ENCODE measurements around the gene SUMO3. TPM values are rescaled to one million over a fixed set of nuclear protein-coding genes. Genes with fewer than 3 reads are reported as not detected.

Gene SUMO3
- total RNA-seq, 2 donors from 2014 or later: 59.7 to 74.1 TPM

DNA sequence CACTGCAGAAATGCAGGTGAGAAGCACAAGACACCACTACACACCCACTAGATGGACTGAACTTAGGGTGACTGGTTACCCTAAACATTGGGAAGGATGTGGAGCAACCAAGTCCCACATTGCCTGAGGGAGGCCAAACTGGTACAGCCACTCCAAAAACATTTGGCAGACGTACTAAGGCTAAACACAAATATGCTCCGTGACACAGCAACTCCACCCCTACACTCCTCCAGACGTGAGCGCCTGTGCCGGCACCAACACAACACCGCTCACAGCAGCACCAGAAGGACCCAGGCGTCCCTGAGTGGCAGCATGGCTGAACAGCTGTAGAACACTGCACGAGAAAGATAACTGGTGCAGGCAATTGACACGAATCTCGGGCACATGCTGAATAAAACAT is 40.9 kb upstream of the SUMO3 start:
- TF ChIP-seq, protein P1, sequence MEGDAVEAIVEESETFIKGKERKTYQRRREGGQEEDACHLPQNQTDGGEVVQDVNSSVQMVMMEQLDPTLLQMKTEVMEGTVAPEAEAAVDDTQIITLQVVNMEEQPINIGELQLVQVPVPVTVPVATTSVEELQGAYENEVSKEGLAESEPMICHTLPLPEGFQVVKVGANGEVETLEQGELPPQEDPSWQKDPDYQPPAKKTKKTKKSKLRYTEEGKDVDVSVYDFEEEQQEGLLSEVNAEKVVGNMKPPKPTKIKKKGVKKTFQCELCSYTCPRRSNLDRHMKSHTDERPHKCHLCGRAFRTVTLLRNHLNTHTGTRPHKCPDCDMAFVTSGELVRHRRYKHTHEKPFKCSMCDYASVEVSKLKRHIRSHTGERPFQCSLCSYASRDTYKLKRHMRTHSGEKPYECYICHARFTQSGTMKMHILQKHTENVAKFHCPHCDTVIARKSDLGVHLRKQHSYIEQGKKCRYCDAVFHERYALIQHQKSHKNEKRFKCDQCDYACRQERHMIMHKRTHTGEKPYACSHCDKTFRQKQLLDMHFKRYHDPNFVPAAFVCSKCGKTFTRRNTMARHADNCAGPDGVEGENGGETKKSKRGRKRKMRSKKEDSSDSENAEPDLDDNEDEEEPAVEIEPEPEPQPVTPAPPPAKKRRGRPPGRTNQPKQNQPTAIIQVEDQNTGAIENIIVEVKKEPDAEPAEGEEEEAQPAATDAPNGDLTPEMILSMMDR (IDR thresholded peaks at IDR 0.05): no peak
- Histone ChIP-seq H3K4me1 (peaks cover 0 to 46% of the 10 kb centered on the region in 2 donors), H3K27me3 (no peaks in the 10 kb centered on the region), H3K36me3 (peaks cover 71% of the 10 kb centered on the region), H3K4me3 (no peak overlapping the region), H3K27ac (peak overlapping the region; percentile 28 to 76), H3K9me3 (no peaks in the 10 kb centered on the region)
- no peak for DNase-seq (ENCODE audit: low spot score)

DNA sequence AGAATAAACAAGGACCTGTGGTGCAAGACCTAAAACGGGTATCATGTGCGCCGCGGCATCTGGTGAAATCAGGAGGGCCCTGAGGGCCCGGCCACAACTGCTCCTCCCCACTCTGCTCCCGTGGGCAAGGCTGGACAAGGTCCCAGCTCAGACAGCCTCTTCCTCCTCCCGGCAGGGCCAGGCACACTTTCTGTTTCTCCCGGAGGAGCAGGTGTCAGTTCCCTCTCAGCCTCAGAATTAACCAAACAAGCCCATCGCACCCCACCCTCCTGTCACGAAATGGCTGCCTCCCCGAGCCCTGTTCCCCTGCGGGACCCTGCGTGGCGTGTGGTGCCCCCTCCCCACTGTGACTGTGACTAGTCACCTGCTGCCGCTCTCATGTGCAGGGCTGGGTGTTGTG is 40.4 kb upstream of the SUMO3 start:
- DNase-seq (ENCODE audit: low spot score): no peak
- peaks cover 68% of the 10 kb centered on the region for H3K36me3 ChIP-seq
- peak overlapping the region; percentile 28 to 76 for H3K27ac ChIP-seq
- TF ChIP-seq, protein P1 (IDR thresholded peaks at IDR 0.05): no peak
- H3K4me3 ChIP-seq: no peak overlapping the region
- no peaks in the 10 kb centered on the region for H3K9me3 ChIP-seq
- H3K4me1 ChIP-seq: peaks cover 0 to 50% of the 10 kb centered on the region in 2 donors
- no peaks in the 10 kb centered on the region for H3K27me3 ChIP-seq

DNA sequence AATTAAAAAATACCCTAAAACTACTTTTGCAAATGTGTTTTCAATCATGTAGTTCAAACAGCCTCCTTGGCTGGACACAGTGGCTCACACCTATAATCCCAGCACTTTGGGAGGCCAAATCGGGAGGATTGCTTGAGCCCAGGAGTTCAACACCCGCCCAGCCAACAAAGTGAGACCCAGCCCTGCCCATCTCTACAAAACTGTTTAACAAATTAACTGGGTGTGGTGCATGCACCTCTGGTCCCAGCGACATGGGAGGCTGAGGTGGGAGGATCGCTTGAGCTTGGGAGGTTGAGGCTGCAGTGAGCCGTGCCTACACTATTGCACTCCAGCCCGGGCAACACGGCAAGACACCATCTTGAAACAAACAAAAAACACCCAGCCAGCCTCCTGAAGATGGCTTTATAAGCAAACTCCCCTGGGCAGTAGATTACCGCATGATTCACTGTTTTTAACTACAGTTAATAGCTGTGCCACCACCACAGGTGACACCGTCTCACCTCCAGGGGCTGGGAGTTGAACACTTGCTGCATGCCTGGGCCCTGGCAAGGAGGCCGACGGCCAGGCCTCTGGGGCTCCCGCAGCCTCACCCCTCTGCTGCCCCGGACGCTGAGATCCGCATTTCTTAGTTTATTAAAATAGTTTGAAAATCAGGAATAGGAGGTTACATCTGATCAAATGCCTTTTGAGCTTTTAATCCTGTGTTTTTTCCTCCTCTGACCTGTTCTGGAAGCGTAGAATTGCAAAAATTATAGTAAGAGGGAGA is 39.4 kb upstream of the SUMO3 start:
- Histone ChIP-seq H3K4me3 (no peak overlapping the region), H3K4me1 (peaks cover 0 to 56% of the 10 kb centered on the region in 2 donors), H3K27ac (peak overlapping the region; percentile 28 to 76), H3K36me3 (peaks cover 73% of the 10 kb centered on the region), H3K27me3 (no peaks in the 10 kb centered on the region), H3K9me3 (no peaks in the 10 kb centered on the region)
- no peak for DNase-seq (ENCODE audit: low spot score)
- TF ChIP-seq, protein P1 (IDR thresholded peaks at IDR 0.05): no peak

DNA sequence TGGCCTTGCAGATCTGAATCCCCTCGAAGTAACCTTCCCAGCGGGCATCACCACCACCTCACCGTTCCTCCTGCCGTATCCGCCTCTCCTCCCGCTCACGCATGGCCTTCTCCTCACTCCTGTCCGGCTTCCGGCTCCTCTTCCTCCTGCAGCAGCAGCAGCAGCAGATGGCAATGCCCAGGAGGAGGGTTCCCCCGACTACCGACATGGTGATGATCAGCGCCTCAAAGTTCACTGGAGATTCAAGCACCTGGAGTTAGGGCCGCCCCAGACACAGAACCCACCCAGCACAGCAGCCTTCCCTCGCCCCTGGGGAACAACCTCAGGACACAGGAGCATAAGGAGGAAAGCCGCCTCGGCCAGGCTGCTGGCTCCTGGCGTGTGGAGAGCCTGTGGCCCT is 38.3 kb upstream of the SUMO3 start:
- no peak overlapping the region for H3K4me3 ChIP-seq
- H3K27ac ChIP-seq: peak overlapping the region in 1 of 2 donors; percentile 72
- TF ChIP-seq, protein P1 (IDR thresholded peaks at IDR 0.05): no peak
- no peaks in the 10 kb centered on the region for H3K27me3 ChIP-seq
- H3K36me3 ChIP-seq: peaks cover 85% of the 10 kb centered on the region
- H3K9me3 ChIP-seq: no peaks in the 10 kb centered on the region
- DNase-seq (ENCODE audit: low spot score): no peak
- H3K4me1 ChIP-seq: peaks cover 0 to 54% of the 10 kb centered on the region in 2 donors

DNA sequence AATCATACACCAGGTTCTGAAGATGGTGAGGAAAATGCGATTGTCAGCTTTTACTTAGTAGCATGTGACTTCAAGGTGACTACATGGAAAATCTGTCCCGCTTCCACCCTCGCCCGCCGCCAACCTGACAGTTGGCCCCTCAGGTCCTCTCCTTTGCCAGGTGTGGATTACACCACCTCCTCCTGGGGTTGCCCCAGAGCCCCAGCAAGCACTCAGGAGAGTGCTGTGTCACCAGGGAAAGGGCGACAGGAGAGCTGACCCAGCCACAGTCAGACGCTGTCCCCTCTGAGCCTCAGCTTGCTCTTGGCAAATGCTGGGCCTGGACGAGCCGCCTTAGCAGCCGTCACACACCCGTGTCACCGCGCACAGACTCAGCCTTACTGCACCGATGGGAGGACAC is 37.7 kb upstream of the SUMO3 start:
- no peak for DNase-seq (ENCODE audit: low spot score)
- Histone ChIP-seq H3K27ac (peak overlapping the region; percentile 65 to 72), H3K4me3 (no peak overlapping the region), H3K36me3 (peaks cover 90% of the 10 kb centered on the region), H3K4me1 (peaks cover 0 to 56% of the 10 kb centered on the region in 2 donors), H3K9me3 (no peaks in the 10 kb centered on the region), H3K27me3 (no peaks in the 10 kb centered on the region)
- TF ChIP-seq, protein P1 (IDR thresholded peaks at IDR 0.05): no peak
